Activated CD4-positive, alpha-beta T cell treated with anti-CD3 and anti-CD28 coated beads, Interleukin-2, amount 50 U/mL, for 1 hour (primary cell): Measurements from ENCODE around the gene POC1A.
"Not testable (repeated sequence)": the region's sequence is repeated elsewhere in the genome, so short reads cannot be mapped to it uniquely, and the experiment has no call there.

Source experiments
- DNase-seq: peaks from one replicate; pipeline ENCODE4 v3.0.0-alpha.2; 2020

POC1A gene

GRCh38 chr3:52183786-52184445 is 29.7 kb upstream of the POC1A start:
- DNase-seq = no peak

DNA sequence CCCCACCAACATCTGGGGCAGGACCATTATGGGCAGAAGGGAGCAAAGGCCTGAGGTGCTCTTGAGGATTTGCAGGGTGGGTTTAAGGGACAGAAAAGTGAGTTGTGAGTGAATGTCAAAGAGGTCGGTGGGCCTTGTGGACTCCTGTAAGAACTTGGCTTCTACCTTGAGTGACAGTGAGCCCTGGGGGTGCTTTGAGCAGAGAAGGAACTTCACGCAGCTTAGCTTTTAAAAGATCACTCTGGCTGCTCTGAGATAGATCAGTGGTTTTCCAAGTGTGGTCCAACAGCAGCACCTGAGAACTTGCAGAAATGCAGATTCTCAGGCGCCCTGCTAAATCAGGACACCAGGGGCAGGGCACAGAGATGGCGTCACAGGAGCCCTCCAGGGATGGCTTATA is 28.5 kb upstream of the POC1A start:
- DNase-seq = no peak

DNA sequence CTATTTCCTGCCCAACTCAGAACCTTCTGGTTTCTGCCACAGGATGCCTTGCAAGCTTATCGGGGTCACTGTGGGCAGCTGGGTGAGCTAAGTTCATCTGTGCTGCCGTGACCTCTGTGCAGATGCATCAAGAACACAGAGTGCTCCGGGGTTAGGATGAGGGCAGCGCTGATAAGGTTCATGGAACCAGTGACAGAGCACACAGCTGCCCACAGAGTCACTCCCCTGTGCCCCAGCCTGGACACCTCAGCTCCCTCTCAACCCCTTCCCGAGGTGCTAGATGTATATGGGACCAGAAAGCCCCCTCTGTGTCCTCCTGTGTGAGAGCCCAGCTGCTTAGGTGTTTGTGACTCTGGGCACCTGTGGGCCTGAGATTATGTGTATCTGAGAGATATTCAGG is 28.0 kb upstream of the POC1A start:
- DNase-seq = no peak

DNA sequence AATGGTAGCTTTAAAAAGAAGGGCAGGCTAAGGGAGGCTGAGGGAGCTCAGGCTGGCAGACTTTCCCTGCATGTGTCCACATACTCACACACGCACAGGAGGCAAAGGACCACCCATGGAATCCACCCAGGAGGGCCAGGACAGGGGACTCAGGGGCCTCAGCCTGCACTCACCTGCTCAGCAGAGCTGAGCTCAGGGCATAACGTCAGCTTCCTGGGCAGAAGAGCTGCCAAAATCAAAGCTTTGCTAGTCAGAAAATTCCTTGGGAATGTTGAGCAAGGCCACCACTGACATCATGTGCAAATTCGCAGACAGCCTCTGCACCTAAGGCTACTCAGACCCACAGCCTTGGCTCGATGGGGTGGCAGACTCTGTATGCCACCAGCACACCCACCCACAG is 27.3 kb upstream of the POC1A start:
- no peak for DNase-seq

DNA sequence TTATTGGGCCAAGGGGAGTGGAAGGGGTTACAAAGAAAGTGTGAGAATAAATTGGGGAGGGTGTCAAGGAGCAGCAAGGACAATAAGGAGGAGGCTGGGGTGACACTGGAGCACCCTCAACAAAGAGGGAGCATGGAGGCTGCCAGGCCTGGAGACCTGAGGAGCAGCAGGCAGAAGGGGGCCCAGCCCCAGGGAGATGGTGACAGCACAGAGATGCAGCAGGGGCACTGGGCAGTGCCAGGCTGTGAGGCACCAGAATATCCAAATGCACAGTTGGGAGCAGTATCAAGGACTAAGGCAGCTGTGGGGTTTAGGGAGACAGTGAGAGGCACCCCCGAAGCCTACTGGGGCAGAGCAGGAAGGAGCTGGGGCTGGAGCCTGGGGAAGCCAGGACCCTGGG is 24.3 kb upstream of the POC1A start:
- no peak for DNase-seq

DNA sequence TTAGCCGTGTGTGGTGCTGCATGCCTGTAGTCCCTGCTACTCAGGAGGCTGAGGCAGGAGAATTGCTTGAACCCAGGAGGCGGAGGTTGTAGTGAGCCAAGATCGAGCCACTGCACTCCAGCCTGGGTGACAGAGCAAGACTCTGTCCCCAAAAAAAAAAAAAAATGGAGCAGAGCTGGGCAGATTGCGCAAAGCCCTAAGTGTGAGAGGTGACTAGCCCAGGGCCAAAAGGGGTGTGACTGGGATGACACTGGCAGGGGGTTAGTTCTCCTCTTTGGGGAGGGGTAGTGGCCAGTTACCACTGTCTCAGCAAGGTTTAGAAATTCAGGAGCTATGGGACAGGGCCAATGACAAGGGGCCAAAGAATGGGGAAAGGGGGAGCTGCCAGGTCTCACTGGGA is 23.9 kb upstream of the POC1A start:
- not testable (repeated sequence) for DNase-seq

DNA sequence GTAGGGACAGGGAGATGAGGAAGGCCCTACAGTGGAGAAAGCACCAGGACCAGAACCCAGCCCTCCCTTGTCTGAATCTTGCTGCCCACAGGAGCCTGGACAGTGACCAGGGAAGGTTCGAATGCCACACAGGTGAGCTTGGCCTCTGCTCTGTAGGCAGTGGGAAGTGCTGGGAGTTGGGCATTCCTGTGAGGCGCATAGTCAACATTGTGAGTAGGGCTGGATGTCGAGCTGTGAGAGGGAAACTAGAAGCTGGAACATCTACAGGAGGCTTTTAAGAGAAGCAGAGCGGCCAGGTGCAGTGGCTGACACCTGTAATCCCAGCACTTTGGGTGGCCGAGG is 23.4 kb upstream of the POC1A start:
- no peak for DNase-seq

DNA sequence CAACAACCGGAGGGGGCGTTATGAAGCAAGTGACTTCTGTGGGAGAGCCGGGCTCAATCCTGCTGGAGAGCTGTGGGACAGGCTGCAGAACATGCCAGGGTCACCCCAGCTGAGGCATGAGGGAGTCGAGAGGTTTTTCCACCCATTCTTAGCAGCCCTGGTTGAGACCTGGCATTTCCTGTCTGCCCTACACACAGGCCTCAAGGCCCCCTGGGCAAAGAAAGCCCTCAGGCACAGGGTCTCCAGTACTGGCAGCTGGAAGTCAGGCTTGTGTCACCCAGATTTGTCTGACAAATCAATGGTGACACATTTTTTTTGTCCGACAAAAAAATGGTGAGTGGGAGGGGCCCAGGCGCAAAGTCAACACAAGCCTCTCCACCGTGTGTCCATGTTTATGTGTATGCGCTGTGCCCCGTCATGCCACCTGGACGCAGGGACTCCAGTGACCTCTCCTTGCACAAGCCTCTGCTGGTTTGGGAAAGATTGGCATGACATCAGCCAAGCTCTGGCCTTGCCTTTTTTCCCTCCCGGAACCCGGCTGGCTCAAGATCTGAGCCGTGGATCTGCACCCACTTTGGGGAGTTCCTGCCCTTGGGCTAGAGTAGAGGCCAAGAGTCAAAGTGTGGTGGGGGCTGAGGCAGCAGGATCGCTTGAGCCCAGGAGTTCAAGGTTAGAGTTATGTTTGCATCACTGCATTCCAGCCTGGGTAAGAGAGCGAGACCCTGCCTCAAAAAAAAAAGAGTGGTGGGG is 22.9 kb upstream of the POC1A start:
- no peak for DNase-seq

DNA sequence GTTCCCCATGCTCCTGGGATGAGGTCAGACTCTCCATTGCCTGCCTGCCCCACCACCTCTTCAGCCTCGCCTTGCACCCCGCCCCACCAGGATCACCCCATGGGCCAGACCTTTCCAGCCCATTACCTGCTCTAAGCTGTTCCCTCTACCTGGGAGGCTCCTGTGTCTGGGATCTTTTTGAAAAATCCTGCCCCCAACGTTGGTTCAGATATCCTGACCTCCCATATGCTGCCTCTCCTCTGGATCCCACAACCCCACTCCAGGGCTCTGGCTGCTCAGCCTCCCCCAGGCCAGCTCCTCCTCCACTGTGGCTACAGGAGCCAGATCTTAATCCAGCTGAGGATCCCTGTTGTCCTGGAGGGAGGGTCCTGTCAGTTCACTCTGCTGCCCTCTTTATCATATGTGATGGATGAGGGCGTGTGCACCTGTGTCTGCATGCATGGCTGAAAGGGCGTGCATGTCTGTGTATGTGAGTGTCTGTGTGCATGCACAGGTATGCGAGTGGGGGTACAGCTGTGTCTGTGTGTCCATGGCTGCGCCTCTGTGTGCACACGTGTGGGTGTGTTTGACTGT is 22.0 kb upstream of the POC1A start:
- DNase-seq = no peak

- DNase-seq = no peak
These were observed 21.4 kb upstream of the POC1A start for GRCh38 chr3:52175416-52176179.

- DNase-seq = no peak
These were observed 20.7 kb upstream of the POC1A start for GRCh38 chr3:52174896-52175295.

- DNase-seq = no peak
These were observed 18.9 kb upstream of the POC1A start for GRCh38 chr3:52173101-52173500.

DNA sequence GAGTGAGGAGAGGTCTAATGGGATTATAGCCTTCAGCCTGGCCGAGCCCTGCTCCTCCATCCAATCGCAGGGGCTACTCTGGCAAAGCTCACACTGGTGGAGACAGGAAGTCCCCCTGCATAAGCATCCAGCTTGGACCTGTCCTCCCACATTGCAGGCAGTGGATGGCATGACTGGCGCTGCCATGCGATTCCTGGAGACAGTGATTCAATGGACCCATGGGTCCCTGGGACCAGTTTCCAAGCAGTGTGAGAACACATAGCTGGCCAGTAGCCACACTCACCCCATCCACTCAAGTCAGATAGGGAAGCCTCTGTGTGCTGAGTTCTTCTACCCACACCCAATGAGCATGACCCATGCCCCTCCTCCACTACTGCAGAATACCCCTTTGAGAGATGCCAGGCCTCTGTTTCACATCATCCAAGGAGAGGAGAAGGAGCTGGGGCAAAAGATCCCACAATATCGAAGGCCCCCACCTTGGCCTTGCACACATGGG is 18.1 kb upstream of the POC1A start:
- no peak for DNase-seq

GRCh38 chr3:52171514-52172261 is 17.5 kb upstream of the POC1A start:
- DNase-seq = no peak

DNA sequence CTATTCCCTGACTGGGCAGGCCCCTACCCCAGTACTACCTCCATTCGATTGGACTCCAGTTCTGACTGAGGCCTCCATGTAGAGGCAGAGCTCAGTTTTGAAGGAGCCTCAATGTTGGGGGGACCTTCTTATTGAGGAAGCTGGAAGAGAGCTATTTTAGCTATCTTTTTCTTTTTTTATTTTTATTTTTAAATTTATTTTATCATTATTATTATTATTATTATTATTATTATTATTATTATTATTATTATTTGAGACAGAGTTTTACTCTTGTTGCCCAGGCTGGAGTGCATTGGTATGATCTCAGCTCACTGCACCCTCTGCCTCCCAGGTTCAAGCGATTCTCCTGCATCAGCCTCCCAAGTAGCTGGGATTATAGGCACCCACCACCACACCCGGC is 16.0 kb upstream of the POC1A start:
- not testable (repeated sequence) for DNase-seq

GRCh38 chr3:52167240-52167639 is 13.0 kb upstream of the POC1A start:
- DNase-seq = no peak

- no peak for DNase-seq
These were observed 8.1 kb upstream of the POC1A start for GRCh38 chr3:52162250-52162872.

GRCh38 chr3:52159503-52159902 is 5.3 kb upstream of the POC1A start:
- DNase-seq = no peak

DNA sequence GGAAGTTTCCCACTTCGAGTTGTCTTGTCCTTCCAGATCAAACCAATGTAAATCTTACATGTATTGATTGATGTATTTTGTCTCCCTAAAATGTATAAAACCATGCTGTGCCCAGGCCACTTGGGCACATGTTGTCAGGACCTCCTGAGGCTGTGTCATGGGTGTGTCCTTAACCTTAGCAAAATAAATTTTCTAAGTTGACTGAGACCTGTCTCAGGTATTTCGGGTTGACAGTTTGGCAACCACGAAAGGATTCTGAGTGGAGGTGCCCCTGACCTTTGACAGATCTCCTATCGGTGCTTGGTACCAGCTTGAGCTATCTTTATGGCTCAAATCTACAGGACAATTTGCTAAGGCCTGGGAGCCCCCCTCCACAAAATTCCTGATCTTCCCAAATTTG is 1.7 kb upstream of the POC1A start:
- DNase-seq = no peak

GRCh38 chr3:52153389-52154096 is 680 bp downstream of the POC1A start:
- DNase-seq = no peak

- not testable (repeated sequence) for DNase-seq
These were observed 2.2 kb downstream of the POC1A start for GRCh38 chr3:52151991-52152390.

DNA sequence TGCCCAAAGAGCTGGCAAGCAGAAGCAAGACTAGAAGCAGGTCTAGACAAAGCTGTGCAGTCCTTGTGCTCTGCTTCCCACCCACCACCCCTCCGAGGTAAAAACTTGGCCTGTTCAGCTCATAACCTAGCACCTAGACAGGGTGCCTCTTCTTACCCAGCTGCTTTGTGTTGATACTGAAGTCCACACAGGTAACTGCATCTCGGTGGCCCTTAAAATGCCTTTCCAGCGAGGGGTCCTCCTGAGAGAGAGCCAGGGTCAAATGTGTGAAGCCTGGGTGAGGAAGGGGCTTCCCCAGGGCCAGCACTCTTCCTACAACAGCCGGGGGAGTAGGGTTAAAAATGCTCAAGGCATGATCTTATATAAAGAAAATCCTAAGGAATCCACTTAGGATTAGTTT is 3.4 kb downstream of the POC1A start:
- DNase-seq = no peak
